OCI-LY7 (cell line): ENCODE results near the gene SMPD3.

ENCODE experiments used
- CTCF ChIP-seq: fragments of 200-600 bp; sonication (generic); conservative IDR thresholded peaks from 2 replicates; pipeline ENCODE4 v1.5.1; 2014; ENCODE audit warnings: mild to moderate bottlenecking, antibody characterized with exemption, low read length, moderate library complexity, mixed read lengths
- EZH2phosphoT487 ChIP-seq: fragments of 200-600 bp; sonication (generic); IDR thresholded peaks from 2 replicates; pipeline ENCODE4 v1.6.1; 2018; ENCODE audit warnings: low read depth, borderline replicate concordance, mild to moderate bottlenecking, mixed run types, antibody characterized with exemption, low read length, moderate library complexity, mixed read lengths

DNA sequence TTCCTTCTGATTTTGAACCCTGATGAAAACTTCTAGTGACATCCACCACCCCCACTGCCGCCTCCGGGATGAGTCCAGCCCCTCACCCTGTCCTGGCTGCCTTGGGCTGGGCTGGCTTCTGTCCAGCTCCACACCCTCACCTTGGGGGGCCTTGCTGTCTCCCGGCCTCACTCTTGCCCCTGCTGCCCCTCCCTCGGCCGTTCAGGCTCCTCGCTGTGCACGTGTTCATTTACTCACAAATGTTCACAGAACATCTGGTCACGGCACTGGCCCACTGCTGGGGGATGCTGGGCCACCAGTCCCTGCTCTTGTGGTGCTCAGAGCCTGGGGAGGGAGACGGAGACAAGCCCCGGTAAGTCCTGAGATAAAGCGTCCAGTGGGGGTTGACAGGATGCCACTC lies 96.8 kb downstream of the SMPD3 start:
- TF ChIP-seq CTCF: no peak
- TF ChIP-seq EZH2phosphoT487: no peak
